GM23338 (cell line): ENCODE measurements around the gene OPRPN. TPM values are rescaled to one million over a fixed set of nuclear protein-coding genes. Genes with fewer than 3 reads are reported as not detected.

ENCODE experiments used
- ATAC-seq: fragments of 200-7000 bp; cut with Tn5 transposase; 3 replicates; pipeline ENCODE4 v1.9.1; 2020
- DNase-seq: peaks from one replicate; pipeline ENCODE4 v3.0.0-alpha.2; 2015; ENCODE audit warnings: low spot score
- H2AFZ ChIP-seq: fragments of 200-600 bp; sonication (generic); 2 replicates; pipeline ENCODE4 v1.8.0; 2016; ENCODE audit warnings: antibody characterized with exemption, mild to moderate bottlenecking, moderate library complexity
- H3F3A ChIP-seq: fragments of 200-600 bp; sonication (generic); replicated peaks from 2 replicates; pipeline ENCODE4 v1.8.0; 2017; ENCODE audit warnings: antibody characterized with exemption, mixed run types, low read depth
- H3K27ac ChIP-seq: fragments of 200-600 bp; sonication (generic); 2 replicates; pipeline ENCODE4 v1.6.1; 2016; ENCODE audit warnings: low read depth
- H3K27me3 ChIP-seq: fragments of 200-600 bp; sonication (generic); 2 replicates; pipeline ENCODE4 v1.8.0; 2016; ENCODE audit warnings: mild to moderate bottlenecking, mixed run types, moderate library complexity; ENCODE audit not compliant: insufficient read depth
- H3K36me3 ChIP-seq: fragments of 200-600 bp; sonication (generic); 2 replicates; pipeline ENCODE4 v1.8.0; 2016; ENCODE audit warnings: mild to moderate bottlenecking; ENCODE audit not compliant: insufficient read depth
- H3K4me1 ChIP-seq: fragments of 200-600 bp; sonication (generic); 2 replicates; pipeline ENCODE4 v1.8.0; 2016; ENCODE audit warnings: mild to moderate bottlenecking, moderate library complexity; ENCODE audit not compliant: insufficient read depth
- H3K4me2 ChIP-seq: fragments of 200-600 bp; sonication (generic); 2 replicates; pipeline ENCODE4 v1.7.1; 2017; ENCODE audit warnings: mixed run types
- H3K4me3 ChIP-seq: fragments of 200-600 bp; sonication (generic); 2 replicates; pipeline ENCODE4 v1.6.1; 2016; ENCODE audit warnings: mixed run types
- H3K79me2 ChIP-seq: fragments of 200-600 bp; sonication (generic); replicated peaks from 2 replicates; pipeline ENCODE4 v1.8.0; 2017; ENCODE audit warnings: mild to moderate bottlenecking; ENCODE audit not compliant: insufficient read depth
- H3K9me2 ChIP-seq: fragments of 200-600 bp; sonication (generic); 2 replicates; pipeline ENCODE4 v1.8.0; 2017; ENCODE audit not compliant: insufficient read depth
- H4K20me1 ChIP-seq: fragments of 200-600 bp; sonication (generic); replicated peaks from 2 replicates; pipeline ENCODE4 v1.8.0; 2017; ENCODE audit warnings: mild to moderate bottlenecking; ENCODE audit not compliant: insufficient read depth
- H3K27ac Mint-ChIP-seq: 2 replicates; pipeline ENCODE4 v1.8.0; 2020; ENCODE audit warnings: inconsistent platforms, mild to moderate bottlenecking, moderate library complexity, mixed read lengths
- H3K27me3 Mint-ChIP-seq: 3 replicates; pipeline ENCODE4 v1.8.0; 2022; ENCODE audit warnings: low read depth, mild to moderate bottlenecking, moderate library complexity, mixed read lengths, inconsistent platforms; ENCODE audit not compliant: insufficient read depth, poor library complexity
- H3K36me3 Mint-ChIP-seq: 3 replicates; pipeline ENCODE4 v1.8.0; 2021; ENCODE audit warnings: low read depth, mild to moderate bottlenecking, inconsistent platforms, moderate library complexity, mixed read lengths
- H3K4me1 Mint-ChIP-seq: 3 replicates; pipeline ENCODE4 v1.8.0; 2020; ENCODE audit warnings: mild to moderate bottlenecking, inconsistent platforms, mixed read lengths
- H3K4me3 Mint-ChIP-seq: 3 replicates; pipeline ENCODE4 v1.8.0; 2021; ENCODE audit warnings: moderate library complexity, mild to moderate bottlenecking, inconsistent platforms, mixed read lengths
- H3K9me3 Mint-ChIP-seq: 3 replicates; pipeline ENCODE4 v1.8.0; 2020; ENCODE audit warnings: moderate library complexity, mild to moderate bottlenecking, inconsistent platforms, mixed read lengths
- CREB1 ChIP-seq: fragments of 250-450 bp; sonication (Bioruptor Pico); IDR thresholded peaks from 2 replicates; pipeline ENCODE4 v1.5.0; 2020; ENCODE audit warnings: low read depth, mild to moderate bottlenecking, moderate library complexity
- EZH2 ChIP-seq: fragments of 200-600 bp; sonication (generic); IDR thresholded peaks from one replicate; pipeline ENCODE4 v1.8.0; 2017; ENCODE audit warnings: antibody characterized with exemption, mild to moderate bottlenecking, low read depth; ENCODE audit not compliant: unreplicated experiment
- EZH2phosphoT487 ChIP-seq: fragments of 200-600 bp; sonication (generic); IDR thresholded peaks from one replicate; pipeline ENCODE4 v1.8.1; 2018; ENCODE audit warnings: antibody characterized with exemption; ENCODE audit not compliant: unreplicated experiment
- JUNB ChIP-seq: IDR thresholded peaks from one replicate; pipeline ENCODE4 v1.6.1; 2016; ENCODE audit warnings: antibody characterized with exemption; ENCODE audit not compliant: unreplicated experiment
- NANOG ChIP-seq: IDR thresholded peaks from 2 replicates; pipeline ENCODE4 v1.6.1; 2016; ENCODE audit warnings: antibody characterized with exemption, borderline replicate concordance
- POLR2AphosphoS5 ChIP-seq: IDR thresholded peaks from 2 replicates; pipeline ENCODE4 v1.6.1; 2016; ENCODE audit warnings: antibody characterized with exemption, low read depth
- REST ChIP-seq: IDR thresholded peaks from one replicate; pipeline ENCODE4 v1.6.1; 2018; ENCODE audit warnings: antibody characterized with exemption; ENCODE audit not compliant: unreplicated experiment
- STAT1 ChIP-seq: IDR thresholded peaks from one replicate; pipeline ENCODE4 v1.6.1; 2016; ENCODE audit warnings: antibody characterized with exemption; ENCODE audit not compliant: unreplicated experiment
- ZNF114 ChIP-seq: fragments of 250-450 bp; sonication (Bioruptor Pico); IDR thresholded peaks from 2 replicates; pipeline ENCODE4 v1.5.0; 2020; ENCODE audit warnings: mild to moderate bottlenecking, moderate library complexity
- ZNF331 ChIP-seq: fragments of 250-450 bp; sonication (Bioruptor Pico); IDR thresholded peaks from 2 replicates; pipeline ENCODE4 v1.5.0; 2020; ENCODE audit warnings: low read depth, mild to moderate bottlenecking, moderate library complexity
- ZNF462 ChIP-seq: fragments of 250-450 bp; sonication (Bioruptor Pico); IDR thresholded peaks from 2 replicates; pipeline ENCODE4 v1.5.0; 2020; ENCODE audit warnings: mild to moderate bottlenecking, moderate library complexity
- polyA plus RNA-seq: library from polyadenylated mRNA; unstranded; fragments of >200 nt; fragmentation: Nextera tagmentation; extraction: Ambion mirVana; gene quantifications from 2 replicates; pipeline ENCODE4 v1.2.1, GENCODE V29; 2016
- total RNA-seq: library from RNA; depleted of rRNA; stranded (reverse); fragments of >200 nt; shearing (Covaris generic); gene quantifications from 2 replicates; pipeline ENCODE4 v1.2.3, GENCODE V29; 2014
- TF ChIP-seq, protein P1 (sequence below): IDR thresholded peaks from 2 replicates; pipeline ENCODE4 v1.6.1; 2016; ENCODE audit warnings: antibody characterized with exemption
- TF ChIP-seq, protein P2 (sequence below), 2 experiments: fragments of 200-600 bp in 1 of 2; sonication (generic) in 1 of 2; conservative IDR thresholded peaks; 2 replicates each; pipeline versions ENCODE4 v1.5.1 to v1.6.1; 2016 to 2017; ENCODE audit warnings: antibody characterized with exemption in 2 of 2, low read depth in 2 of 2, mild to moderate bottlenecking in 2 of 2, moderate library complexity in 1 of 2

Gene OPRPN
- total and polyA plus RNA-seq, 2 experiments from 2014 or later, result not detected

GRCh38 chr4:70425306-70425705 lies 27.6 kb downstream of the OPRPN start:
- Histone ChIP-seq H4K20me1 (no peaks in the 10 kb centered on the region), H3K4me3 (no peak overlapping the region), H3K4me1 (no peaks in the 10 kb centered on the region), H3K27me3 (no peaks in the 10 kb centered on the region), H2AFZ (no peak overlapping the region), H3K27ac (no peak overlapping the region), H3K36me3 (no peaks in the 10 kb centered on the region), H3K9me2 (no peaks in the 10 kb centered on the region), H3K79me2 (no peaks in the 10 kb centered on the region), H3F3A (no peaks in the 10 kb centered on the region), H3K4me2 (no peak overlapping the region)
- Mint-ChIP-seq H3K4me3 (no peak overlapping the region), H3K27me3 (peaks cover 2% of the 10 kb centered on the region), H3K9me3 (peaks cover 5% of the 10 kb centered on the region), H3K4me1 (no peaks in the 10 kb centered on the region), H3K36me3 (peaks cover 15% of the 10 kb centered on the region), H3K27ac (no peak overlapping the region)
- DNase-seq (no peak), ATAC-seq (no peak)
- TF ChIP-seq, protein P1, sequence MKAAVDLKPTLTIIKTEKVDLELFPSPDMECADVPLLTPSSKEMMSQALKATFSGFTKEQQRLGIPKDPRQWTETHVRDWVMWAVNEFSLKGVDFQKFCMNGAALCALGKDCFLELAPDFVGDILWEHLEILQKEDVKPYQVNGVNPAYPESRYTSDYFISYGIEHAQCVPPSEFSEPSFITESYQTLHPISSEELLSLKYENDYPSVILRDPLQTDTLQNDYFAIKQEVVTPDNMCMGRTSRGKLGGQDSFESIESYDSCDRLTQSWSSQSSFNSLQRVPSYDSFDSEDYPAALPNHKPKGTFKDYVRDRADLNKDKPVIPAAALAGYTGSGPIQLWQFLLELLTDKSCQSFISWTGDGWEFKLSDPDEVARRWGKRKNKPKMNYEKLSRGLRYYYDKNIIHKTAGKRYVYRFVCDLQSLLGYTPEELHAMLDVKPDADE, result no peak
- TF ChIP-seq ZNF331, result no peak
- TF ChIP-seq NANOG, result no peak
- no peak for TF ChIP-seq POLR2AphosphoS5
- TF ChIP-seq ZNF114 (CRISPR knock-in tag), result no peak
- TF ChIP-seq STAT1, result no peak
- no peak for TF ChIP-seq EZH2phosphoT487
- TF ChIP-seq JUNB, result no peak
- TF ChIP-seq, protein P2, sequence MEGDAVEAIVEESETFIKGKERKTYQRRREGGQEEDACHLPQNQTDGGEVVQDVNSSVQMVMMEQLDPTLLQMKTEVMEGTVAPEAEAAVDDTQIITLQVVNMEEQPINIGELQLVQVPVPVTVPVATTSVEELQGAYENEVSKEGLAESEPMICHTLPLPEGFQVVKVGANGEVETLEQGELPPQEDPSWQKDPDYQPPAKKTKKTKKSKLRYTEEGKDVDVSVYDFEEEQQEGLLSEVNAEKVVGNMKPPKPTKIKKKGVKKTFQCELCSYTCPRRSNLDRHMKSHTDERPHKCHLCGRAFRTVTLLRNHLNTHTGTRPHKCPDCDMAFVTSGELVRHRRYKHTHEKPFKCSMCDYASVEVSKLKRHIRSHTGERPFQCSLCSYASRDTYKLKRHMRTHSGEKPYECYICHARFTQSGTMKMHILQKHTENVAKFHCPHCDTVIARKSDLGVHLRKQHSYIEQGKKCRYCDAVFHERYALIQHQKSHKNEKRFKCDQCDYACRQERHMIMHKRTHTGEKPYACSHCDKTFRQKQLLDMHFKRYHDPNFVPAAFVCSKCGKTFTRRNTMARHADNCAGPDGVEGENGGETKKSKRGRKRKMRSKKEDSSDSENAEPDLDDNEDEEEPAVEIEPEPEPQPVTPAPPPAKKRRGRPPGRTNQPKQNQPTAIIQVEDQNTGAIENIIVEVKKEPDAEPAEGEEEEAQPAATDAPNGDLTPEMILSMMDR (conservative IDR thresholded peaks at IDR 0.05; ENCODE audit: low read depth in 2 of 2), result no peak
- TF ChIP-seq REST, result no peak
- no peak for TF ChIP-seq ZNF462 (CRISPR knock-in tag)
- TF ChIP-seq CREB1, result no peak
- no peak for TF ChIP-seq EZH2
